ENCODE results near the gene PWP2.
"Not testable (repeated sequence)": the region's sequence is repeated elsewhere in the genome, so short reads cannot be mapped to it uniquely, and the experiment has no call there.

PWP2 gene

DNA sequence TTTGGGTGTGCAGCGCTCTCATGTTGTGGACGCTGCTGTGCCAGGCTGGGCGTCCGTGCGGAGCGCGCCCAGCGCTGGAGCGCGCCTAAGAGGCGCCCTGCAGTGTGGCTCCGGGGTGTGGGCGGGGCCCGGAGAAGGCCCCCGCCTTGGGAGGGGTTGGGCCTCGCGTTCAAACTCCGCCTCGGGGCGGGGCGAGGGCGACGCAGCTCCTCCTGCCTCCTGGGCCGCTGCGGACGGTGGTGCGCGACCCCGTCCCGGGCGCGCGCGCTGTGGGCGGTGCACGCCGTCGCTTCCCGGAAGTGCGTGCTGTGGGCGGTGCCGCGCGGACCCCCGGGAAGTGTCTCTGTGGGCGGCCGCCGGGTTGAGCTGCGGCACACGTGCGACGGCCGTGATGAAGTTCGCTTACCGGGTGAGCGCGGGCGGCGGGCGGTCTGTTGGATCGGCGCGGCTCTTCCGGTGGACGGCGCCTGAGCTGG, at the start of gene PWP2:
TSS of gene PWP2 (plus strand) at position 374 of the 476 bp plus-strand sequence. CDS start at position 392, 18 bp downstream.
- not testable (repeated sequence) for DNase-seq

DNA sequence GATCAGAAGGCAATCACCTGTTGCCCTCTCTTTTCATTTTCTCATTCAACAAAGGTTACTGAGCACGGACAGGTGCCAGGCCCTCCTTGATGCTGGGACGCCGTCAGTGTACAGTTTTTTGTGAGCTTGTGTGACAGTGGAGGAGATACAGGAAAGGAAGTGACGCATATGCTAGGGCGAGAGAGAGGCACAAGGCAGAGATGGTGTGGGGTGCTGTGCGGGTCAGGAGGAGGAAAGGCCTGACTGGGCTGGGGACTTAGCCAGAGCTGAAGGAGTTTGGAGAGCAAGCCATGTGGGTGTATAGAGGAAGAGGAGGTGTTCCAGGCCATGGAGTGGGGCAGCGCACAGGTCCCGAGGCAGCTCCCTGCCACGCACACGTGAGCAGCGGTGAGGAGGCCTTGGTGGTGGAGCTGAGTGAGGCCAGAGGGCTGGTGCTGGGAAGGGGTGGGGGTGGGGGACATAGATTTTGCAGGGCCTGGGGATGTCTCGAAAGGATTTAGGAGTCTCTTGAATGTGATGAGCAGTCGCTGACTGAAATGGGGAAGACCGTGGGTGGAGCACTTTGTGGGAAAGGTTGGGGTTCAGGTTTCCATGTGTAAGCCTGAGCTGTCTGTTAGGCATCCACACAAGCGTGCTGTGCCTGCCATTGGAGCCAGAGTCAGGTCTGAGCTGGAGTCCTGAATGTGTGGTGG, 49.1 kb upstream of the PWP2 start:
- no peak for DNase-seq

DNA sequence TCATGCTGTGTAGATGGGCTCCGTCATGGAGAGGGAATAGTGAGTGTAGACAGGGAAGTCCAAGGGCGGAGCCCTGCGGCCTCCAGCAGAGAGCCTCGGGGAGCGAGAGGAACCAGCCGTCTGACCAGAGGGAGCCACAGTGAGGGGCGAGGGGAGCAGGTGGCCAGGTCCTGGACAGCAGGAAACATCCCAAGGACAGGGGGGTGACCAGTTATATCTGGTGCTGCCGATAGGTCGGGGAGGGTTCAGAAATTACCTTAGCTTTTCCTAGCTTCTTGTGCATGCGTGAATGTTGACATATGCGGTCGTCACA, 48.6 kb upstream of the PWP2 start:
- no peak for DNase-seq

DNA sequence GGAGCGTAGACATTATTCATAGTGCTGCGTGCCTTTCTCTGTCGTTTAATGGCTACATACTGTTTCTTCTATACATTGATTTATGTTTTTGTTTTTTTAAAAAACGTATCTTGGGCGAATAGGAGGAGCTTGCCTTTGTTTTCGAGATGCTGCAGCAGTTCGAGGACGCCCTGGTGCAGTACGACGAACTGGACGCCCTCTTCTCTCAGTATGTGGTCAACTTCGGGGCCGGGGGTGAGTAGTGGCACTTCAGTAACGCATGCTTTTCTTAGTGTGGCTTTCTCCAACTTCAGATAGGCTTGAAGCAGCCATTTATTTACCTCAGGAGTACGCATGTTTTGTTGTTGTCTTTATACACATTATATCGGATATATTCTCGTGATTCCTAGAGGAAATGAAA, 48.2 kb upstream of the PWP2 start:
- no peak for DNase-seq

DNA sequence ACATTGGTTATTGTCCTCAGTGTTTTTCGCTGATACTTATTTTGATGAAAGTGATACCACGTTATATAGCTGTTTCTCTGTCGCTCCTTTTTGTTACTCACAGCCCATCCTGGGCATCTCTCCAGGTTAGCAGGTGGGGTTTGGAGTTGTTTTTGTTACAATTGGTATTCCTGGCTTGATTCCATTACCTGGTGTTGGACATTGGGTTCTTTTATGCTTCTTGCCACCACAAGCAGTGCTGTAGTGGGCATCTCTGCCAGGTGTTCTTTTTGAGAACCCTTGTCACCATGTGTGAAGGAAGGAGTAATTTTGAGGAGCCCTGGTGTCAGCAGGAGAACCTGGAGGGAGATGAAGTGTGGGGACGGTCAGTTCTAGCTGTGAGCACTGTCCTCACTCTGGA, 47.5 kb upstream of the PWP2 start:
- peak; percentile 14 to 35 for DNase-seq

DNA sequence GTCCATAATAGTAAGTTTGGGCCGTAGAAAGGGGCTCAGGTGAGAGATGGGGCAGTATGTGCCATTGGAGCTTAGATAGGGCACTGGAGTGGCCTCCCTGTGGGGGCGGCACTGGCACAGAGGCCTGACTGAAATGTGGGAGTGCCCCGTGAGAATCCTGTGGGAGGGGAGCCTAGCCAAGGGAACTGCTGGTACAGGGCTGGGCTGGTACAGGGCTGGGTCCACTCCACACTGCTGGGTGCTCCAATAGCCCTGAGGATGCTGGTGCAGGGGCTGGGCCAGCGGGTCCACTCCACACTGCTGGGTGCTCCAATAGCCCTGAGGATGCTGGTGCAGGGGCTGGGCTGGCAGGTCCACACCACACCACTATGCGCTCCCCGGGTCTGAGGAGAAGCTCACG, 44.8 kb upstream of the PWP2 start:
- DNase-seq, result no peak

DNA sequence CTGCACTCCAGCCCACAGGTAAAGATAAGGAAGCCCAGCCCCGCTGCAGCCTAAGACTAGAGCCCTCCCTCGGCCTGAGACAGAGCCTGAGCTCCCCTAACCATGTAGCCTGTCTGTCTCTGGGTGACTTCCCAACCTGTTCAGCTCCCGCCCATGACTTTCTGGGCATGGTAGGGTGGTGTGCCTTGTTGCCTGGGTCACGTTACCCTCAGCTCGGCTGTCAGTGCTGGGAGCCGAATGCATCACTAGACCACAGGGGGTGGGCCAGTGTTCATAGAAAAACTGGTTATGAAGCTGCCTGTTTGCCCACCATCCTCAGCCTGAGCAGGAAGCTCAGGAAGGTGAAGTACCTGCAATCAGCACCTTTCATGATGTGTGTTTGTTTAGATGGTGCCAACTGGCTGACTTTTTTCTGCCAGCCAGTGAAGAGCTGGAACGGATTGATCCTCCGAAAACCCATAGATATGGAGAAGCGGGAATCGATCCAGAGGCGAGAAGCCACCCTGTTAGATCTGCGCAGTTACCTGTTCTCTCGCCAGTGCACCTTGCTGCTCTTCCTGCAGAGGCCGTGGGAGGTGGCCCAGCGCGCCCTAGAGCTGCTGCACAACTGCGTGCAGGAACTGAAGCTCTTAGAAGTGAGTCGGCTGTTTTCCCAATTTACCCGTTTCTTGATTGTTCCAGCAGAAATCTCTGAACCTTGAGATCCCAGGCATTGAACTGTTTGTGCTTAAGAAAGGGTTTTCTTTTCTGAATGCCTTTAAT, 43.9 kb upstream of the PWP2 start:
- no peak for DNase-seq

DNA sequence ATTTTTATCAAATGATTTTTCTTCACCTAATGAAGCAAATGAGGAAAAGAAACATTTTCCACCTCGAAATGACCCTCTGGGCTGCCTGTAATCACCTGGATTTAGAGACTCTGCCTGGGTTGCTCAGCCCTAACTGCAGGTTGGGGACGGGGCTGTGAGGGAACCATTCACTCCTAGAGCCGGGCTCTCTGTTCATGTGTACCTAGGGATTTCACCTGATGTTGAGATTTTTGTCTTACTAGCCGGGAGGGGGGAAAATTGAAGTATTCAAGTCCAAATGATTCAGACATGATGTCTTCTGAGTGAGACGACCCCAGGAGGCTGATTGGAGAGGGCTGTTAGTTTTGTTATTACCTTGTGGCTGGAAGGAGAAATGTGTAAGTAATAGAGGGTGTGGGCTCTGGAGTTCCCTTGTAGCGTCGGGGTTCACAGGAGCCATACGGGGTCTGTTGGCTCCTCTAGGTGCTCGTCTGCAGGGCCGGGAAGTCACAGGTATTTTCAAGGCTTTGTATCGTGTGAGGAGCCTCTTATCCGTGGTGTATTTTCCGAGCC, 42.3 kb upstream of the PWP2 start:
- no peak for DNase-seq

DNA sequence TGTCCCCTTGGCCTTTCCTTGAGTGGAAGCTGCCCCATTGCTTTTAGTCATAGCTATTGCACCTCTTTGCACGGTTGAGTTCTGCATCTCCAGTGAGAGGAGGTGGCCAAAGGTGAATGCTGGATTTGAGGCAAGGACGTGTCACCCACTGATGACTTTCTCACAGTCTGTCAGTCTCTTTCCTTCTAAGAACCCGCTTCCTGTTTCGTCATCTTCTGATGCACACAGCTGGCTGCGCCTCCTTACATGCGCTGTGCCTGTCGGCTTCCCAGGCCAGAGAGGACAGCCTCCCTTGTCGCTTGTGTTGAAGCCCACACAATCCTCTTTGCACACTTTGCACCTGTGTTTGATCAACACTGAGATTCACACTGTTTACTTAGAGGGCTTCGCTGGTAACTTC, 41.8 kb upstream of the PWP2 start:
- no peak for DNase-seq

DNA sequence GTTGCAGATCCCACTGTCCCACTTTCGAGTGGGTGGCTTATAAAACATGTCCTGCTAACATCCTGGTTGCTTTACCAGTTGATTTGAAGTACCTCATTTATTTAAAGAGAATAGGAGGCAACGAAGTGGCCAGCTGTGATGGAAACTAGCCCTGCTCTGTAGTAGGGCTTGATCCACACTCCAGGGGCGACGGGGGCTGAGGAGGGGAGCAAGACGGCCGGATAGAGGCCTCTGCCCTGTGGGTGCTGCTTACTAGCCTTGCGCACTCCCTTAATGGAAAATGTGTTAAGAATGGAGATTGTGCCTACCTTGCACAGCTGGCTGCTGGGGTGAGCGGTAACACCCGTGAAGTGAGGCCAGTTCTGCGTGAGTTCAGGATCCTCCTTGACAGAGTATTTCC, 41.1 kb upstream of the PWP2 start:
- DNase-seq, result no peak

DNA sequence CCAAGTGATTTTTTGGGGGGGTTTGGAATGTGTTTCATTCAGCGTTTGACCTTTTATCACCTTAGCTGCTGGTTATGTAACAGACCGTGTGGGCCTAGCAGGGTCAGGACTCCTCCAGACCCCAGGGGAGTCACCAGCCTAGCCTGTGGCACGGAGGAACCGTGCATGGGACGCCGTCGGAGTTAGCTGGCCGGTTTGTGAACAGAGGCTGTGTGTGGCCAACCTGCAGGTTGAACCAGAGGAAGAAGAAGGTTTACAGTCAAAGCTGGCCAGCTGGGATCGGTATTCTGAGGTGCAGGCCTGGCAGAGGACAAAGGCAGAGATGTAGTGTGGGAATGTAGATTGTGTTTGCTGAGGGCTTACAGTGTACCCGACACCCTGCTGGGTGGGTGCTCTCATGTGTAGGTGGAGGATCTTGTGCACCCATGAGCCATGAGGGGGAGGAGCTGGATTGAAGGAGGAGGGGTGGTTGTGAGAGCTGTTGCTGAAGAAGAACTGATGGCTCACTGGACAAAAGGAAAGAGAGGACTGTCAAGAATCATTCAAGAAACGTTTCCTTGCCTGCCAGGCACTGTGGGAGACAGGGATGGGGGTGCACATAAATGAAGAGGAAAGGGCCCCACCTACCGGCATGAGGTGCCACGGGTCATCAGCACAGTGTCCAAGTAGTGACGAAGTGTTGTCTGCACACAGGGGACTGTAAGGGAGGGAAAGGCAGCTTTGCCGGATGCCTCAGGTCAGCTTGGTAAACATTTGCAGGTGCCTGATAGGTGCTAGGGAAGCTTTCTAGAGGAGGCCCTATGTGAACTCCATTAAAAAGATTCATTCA, 40.0 kb upstream of the PWP2 start:
- DNase-seq, result no peak

DNA sequence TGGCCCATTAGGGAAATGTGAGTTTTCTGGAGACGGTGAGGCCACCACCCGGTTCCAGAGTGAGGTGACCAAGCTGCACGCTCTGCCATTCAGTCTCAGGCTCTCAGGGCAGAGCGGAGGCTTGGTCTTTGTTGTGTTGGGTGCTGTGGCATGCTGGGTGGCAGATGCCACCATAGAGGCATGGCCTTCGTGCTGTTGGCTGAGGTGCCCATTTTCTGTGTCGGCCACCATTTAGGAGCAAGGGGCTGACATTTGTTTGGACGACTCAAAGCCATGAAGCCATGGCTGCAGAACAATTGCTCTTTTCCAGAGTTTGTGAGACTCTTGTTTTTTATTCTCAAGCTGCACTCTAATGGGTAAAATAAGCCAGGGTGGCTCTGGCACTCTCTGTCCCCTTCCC, 36.8 kb upstream of the PWP2 start:
- no peak for DNase-seq

DNA sequence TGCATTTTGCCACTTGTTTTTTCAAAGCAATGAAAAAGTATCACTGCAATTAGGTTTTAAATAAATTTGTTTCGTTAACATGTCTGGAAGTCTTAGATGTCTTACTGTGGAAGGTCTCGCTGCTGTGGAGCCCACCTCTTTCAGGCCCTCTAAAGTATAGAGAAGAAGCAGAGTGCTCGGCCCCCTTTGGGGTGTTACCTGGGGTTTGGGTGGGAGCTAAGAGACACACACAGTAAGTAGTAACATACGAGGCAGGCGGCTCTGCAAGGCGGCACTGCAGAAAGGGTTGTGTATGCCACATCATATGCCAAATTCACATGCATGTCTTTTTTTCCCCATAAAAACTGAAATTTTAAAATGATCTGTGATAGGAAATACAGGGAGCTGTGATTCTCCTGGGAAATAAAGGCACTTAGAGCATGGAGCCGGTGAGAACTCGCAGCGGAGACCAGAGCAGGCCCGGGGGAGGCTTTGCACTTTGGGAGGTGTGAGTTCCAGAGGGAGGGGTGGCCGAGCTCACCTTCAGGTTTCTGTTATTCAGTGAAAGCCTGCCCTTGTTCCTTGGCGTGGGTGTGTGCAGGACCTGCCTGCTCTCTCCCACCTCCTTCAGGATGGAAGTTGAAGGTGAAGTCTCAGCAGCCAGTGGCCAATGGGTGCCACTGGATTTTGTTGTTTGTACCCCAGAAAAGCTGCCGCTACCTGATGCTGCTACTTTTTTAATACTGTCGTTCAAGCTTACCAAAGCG, 35.7 kb upstream of the PWP2 start:
- no peak for DNase-seq

DNA sequence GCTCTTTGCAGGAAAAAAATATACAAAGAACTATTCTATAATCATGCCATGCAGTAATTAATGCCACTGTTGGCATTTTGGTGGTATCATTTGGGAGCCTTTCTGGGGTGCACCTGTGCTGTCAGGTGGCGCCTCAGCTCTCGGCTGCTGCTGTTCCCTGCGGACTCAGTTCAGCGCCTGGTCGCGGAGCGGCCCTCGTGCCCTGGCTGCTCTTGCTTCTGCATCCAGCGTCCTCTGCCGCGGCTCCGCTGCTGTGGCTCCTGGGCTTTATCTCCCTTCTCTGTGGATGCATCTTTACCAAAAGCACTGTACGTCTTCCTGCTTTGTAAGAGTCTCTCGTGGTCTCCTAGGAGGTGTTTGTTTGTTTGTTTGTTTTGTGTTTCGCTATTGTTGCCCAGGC, 35.1 kb upstream of the PWP2 start:
- DNase-seq, result no peak

DNA sequence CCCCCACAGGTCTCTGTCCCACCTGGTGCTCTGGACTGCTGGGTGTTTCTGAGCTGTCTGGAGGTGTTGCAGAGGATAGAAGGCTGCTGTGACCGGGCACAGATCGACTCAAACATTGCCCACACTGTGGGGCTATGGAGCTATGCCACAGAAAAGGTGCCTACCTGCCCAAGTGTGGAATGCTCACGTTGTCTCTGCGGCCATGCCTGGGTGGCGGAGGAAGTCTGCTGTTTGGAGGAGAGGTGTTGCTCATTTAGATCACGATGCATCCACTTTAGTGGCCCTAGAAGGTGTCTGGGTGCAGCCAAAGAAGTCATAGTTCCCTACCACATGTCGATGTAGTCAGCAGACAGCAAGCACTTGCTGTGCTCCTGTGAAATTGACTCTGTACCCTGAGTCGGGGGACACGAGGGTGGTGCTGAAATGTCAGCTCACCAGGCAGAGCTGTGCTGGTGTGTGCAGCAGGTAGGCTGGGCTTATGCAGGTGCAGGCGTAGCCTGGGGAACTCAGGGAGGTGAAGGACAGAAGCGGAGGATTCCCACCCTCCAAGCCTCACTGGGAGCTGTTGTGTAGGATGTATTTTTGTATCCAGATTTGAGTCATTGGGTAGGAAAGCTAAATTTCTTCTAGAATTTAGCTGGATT, 32.8 kb upstream of the PWP2 start:
- no peak for DNase-seq

DNA sequence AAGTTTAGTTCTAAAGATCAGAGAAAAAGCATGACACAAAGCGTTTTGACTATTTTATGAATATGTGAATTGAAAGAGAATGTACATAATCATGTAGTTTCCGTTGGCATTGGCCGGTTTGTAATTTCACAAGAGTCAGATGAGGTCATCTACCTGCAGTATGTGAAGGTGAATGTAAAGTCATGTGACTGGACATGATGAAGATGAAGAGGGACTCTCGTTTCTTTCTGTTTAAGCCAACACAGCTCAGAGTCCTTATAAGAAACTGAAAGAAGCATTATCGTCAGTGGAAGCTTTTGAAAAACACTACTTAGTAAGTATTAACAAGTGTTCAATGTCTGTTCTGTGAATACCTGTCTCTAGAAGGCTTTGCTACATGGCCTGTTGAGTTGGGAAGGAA, 30.9 kb upstream of the PWP2 start:
- no peak for DNase-seq

DNA sequence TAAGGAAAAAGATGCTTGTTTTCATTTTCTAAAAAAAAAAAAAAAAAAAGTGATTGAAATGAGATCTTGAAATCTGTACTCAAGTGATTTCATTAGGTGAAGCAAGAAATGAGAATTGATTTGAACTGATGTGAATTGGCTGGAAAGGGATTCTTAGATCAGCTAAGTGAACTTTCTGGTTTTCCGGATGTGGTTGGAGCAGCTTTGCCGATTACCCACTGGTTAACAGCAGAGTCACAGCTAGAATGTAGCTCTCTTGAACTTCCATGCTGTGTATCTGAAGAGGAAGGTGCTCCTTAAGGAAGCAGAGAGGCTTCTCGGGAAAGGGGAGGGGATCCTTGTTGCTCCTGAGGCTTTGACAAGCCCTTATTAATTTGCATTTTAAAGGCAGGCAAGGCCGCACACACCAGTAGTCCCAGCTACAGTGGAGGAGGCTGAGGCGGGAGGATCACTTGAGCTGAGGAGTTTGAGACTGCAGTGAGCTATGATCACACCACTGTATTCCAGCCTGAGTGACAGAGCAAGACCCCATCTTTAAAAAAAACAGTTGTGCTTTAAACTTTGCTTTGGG, 28.7 kb upstream of the PWP2 start:
- DNase-seq, result no peak

DNA sequence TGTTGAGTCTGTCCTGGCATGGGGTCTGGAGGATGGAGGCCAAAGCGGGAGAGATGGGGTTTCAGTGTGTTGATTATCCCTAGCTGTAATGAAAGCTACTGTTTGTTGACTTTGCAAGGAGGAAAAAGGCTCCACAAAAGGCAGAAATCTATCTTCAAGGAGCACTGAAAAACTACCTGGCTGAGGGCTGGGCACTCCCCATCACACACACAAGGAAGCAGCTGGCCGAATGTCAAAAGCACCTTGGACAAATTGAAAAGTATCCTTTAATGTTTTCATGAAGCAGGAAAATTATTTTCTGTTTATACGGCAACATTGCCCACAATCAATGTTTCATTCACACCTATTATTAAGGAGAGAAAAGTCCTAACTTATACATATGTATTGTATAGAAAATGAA, 27.8 kb upstream of the PWP2 start:
- DNase-seq, result no peak

DNA sequence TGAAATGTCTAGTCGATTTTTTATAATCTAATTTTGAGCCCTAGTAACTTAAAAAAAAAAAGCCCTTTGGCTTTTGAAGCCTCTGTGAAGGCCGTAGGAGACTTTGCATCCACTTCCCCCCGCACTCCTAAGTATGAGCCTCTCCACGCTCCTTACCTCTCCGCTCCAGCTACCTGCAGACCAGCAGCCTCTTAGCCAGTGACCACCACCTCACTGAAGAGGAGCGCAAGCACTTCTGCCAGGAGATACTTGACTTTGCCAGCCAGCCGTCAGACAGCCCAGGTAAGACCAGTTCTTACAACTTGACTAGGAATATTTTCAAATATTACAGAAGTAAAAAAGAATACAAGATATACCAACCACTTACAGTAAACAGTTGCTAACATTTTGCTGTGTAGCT, 27.4 kb upstream of the PWP2 start:
- no peak for DNase-seq

DNA sequence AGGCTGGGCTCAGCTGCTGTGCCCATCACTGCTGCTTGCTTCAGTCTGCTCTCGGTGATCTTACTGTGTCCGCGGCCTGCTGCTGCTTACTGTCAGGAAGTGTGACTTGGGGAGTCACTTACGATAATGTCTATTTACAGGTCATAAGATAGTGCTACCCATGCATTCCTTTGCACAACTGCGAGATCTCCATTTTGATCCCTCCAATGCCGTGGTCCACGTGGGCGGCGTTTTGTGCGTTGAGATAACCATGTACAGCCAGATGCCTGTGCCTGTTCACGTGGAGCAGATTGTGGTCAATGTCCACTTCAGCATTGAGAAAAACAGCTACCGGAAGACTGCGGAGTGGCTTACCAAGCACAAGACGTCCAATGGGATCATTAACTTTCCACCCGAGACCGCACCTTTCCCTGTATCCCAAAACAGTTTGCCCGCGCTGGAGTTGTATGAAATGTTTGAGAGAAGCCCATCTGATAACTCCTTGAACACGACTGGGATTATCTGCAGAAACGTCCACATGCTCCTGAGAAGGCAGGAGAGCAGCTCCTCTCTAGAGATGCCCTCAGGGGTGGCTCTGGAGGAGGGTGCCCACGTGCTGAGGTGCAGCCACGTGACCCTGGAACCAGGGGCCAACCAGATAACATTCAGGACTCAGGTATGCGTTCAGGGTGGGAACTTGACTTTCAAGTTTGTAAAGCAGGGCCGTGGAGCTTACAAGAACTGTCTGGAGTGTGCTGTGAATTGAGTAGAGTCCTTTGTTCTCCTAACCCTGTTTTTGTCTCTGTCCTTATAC, 24.4 kb upstream of the PWP2 start:
- no peak for DNase-seq
